Natural killer cell (primary cell): ENCODE data around the gene SERPIND1. TPM values are rescaled to one million over a fixed set of nuclear protein-coding genes. Genes with fewer than 3 reads are reported as not detected.

Experiments used
- ATAC-seq, 3 donors: fragments of 150-1000 bp in 2 of 3; fragments of 200-7000 bp in 1 of 3; cut with Tn5 transposase; 1 replicate in 1 of 3; 2 replicates in 2 of 3; pipeline ENCODE4 v1.10.0; 2021; ENCODE audit warnings: mild to moderate bottlenecking in 2 of 3, moderate library complexity in 2 of 3
- DNase-seq, 2 donors: peaks; one replicate each; pipeline versions ENCODE4 v3.0.0 to v3.0.0-alpha.2; 2013 to 2021; ENCODE audit warnings: mixed read lengths in 1 of 2
- H3K27ac ChIP-seq: one replicate; pipeline ENCODE4 v1.5.1; 2013; ENCODE audit warnings: mild to moderate bottlenecking, low read length
- H3K27me3 ChIP-seq: one replicate; pipeline ENCODE4 v1.6.1; 2013; ENCODE audit warnings: low read length; ENCODE audit not compliant: control insufficient read depth, insufficient read depth
- H3K36me3 ChIP-seq: one replicate; pipeline ENCODE4 v1.6.1; 2013; ENCODE audit warnings: low read length; ENCODE audit not compliant: control insufficient read depth, insufficient read depth
- H3K4me1 ChIP-seq: one replicate; pipeline ENCODE4 v1.6.1; 2013; ENCODE audit warnings: low read length; ENCODE audit not compliant: control insufficient read depth, insufficient read depth
- H3K4me3 ChIP-seq: one replicate; pipeline ENCODE4 v1.5.1; 2013; ENCODE audit warnings: low read length
- H3K9me3 ChIP-seq: one replicate; pipeline ENCODE4 v1.6.1; 2013; ENCODE audit warnings: low read length; ENCODE audit not compliant: control insufficient read depth, insufficient read depth
- H3K27ac Mint-ChIP-seq, 2 donors: one replicate each; pipeline ENCODE4 v1.8.0; 2022; ENCODE audit warnings: mild to moderate bottlenecking in 2 of 2, mixed read lengths in 2 of 2, moderate library complexity in 1 of 2
- H3K27me3 Mint-ChIP-seq, 2 donors: one replicate each; pipeline ENCODE4 v1.8.0; 2022; ENCODE audit warnings: low read depth in 2 of 2, mixed read lengths in 2 of 2
- H3K36me3 Mint-ChIP-seq: one replicate; pipeline ENCODE4 v1.8.0; 2022; ENCODE audit warnings: mixed read lengths
- H3K4me1 Mint-ChIP-seq, 2 donors: one replicate each; pipeline ENCODE4 v1.8.0; 2022; ENCODE audit warnings: mixed read lengths in 2 of 2
- H3K4me3 Mint-ChIP-seq: one replicate; pipeline ENCODE4 v1.8.0; 2022; ENCODE audit warnings: mild to moderate bottlenecking, moderate library complexity, mixed read lengths
- H3K9me3 Mint-ChIP-seq, 2 donors: one replicate each; pipeline ENCODE4 v1.8.0; 2022; ENCODE audit warnings: mixed read lengths in 2 of 2
- WGBS: methylation state at CpG from one replicate; pipeline ENCODE4 v1.1.7; 2013; ENCODE audit warnings: missing lambda C conversion rate; ENCODE audit not compliant: insufficient coverage; 5-methylcytosine and 5-hydroxymethylcytosine counted together
- intact Hi-C: fragments of 100-400 bp; cut with micrococcal nuclease; formaldehyde crosslinking; loops from one replicate; pipeline ENCODE4 v1.14.2; 2022
- total RNA-seq, 4 donors: library from RNA; stranded (reverse); fragments of 120-200 nt in 1 of 4; gene quantifications; one replicate each; pipeline versions ENCODE4 v1.2.3 to v1.2.4, GENCODE V29; 2013 to 2022
- TF ChIP-seq, protein P1 (sequence below): fragments of 200-600 bp; IDR thresholded peaks from one replicate; pipeline ENCODE4 v1.8.0; 2022; ENCODE audit warnings: antibody characterized with exemption

Gene SERPIND1
- total RNA-seq, 3 donors from 2014 or later (not counting 1 experiment from before 2014, with no cell fraction given) = 0.43 TPM; not detected in 2

DNA sequence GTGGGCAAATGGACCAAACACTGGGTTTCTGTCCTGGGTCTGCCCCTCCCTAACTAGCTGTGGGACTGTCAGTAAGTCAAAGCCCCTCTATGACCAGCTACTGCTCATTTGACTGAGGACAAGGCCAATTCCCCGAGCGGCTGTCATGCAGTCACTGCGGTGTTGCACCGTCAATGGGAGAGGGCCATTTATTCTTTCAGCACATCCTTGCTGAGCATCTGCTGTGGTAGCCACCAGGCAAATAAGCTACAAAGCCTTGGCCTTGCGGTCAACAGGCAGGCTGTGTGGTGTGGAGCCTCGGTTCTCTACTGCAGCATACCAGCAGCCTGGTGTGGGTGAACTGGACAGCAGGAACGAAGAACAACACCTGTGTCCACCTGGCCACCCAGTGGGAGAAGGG is 25.8 kb upstream of the SERPIND1 start:
- Mint-ChIP-seq H3K4me3 (no peak overlapping the region), H3K36me3 (no peaks in the 10 kb centered on the region), H3K27me3 (no peaks in the 10 kb centered on the region), H3K9me3 (no peaks in the 10 kb centered on the region), H3K27ac (peak overlapping the region in 1 of 2 donors; percentile 72), H3K4me1 (peaks cover 0 to 15% of the 10 kb centered on the region in 2 donors)
- Histone ChIP-seq H3K36me3 (peaks cover 67% of the 10 kb centered on the region), H3K9me3 (no peaks in the 10 kb centered on the region), H3K27me3 (no peaks in the 10 kb centered on the region), H3K4me1 (peaks cover 25% of the 10 kb centered on the region), H3K4me3 (no peak overlapping the region), H3K27ac (no peak overlapping the region)
- intact Hi-C loops = no loop called here
- 96% methylated on average over 7 of the region's 7 CpGs for WGBS
- TF ChIP-seq, protein P1, sequence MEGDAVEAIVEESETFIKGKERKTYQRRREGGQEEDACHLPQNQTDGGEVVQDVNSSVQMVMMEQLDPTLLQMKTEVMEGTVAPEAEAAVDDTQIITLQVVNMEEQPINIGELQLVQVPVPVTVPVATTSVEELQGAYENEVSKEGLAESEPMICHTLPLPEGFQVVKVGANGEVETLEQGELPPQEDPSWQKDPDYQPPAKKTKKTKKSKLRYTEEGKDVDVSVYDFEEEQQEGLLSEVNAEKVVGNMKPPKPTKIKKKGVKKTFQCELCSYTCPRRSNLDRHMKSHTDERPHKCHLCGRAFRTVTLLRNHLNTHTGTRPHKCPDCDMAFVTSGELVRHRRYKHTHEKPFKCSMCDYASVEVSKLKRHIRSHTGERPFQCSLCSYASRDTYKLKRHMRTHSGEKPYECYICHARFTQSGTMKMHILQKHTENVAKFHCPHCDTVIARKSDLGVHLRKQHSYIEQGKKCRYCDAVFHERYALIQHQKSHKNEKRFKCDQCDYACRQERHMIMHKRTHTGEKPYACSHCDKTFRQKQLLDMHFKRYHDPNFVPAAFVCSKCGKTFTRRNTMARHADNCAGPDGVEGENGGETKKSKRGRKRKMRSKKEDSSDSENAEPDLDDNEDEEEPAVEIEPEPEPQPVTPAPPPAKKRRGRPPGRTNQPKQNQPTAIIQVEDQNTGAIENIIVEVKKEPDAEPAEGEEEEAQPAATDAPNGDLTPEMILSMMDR = no peak
- no peak for DNase-seq
- ATAC-seq = no peak

DNA sequence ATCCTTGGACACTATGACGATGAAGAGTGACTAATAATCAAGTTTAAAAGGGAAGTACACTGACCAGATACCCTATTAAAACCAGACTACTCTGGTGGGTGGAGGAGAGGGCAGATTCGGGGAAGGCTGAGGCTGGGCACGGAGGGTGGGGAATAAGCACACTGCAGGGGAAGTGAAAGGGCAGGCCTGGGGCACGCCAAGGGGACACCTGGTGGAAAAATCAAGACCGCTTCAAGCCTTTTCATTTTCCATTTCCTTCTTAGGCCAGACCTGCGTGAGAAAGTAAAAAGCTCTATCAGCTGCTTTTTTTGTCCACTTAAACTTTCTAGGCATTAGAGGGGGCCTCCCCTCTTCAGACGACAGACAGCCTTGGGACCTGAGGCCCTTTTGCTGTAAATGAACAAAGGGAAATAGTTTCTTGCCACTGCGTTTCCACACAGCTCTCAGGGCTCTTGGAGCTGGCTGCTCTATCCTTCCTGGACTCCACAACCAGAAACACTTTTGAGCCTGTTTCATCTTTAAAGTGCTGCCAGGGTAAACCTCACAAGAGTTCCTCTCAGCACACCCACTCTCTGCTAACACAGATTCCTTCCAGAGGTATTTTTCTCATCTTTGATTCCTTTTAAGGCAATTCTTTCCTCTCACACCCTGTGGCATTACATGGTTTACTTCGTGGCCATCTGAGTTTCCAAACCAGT is 25.0 kb upstream of the SERPIND1 start:
- no peak overlapping the region for H3K4me3 Mint-ChIP-seq
- Histone ChIP-seq H3K27me3 (no peaks in the 10 kb centered on the region), H3K36me3 (peaks cover 65% of the 10 kb centered on the region), H3K9me3 (no peaks in the 10 kb centered on the region), H3K4me3 (no peak overlapping the region), H3K4me1 (peaks cover 25% of the 10 kb centered on the region), H3K27ac (no peak overlapping the region)
- intact Hi-C loops = no loop called here
- WGBS = 62% methylated on average over 8 of the region's 9 CpGs
- TF ChIP-seq, protein P1 = no peak
- no peaks in the 10 kb centered on the region for H3K36me3 Mint-ChIP-seq
- H3K27me3 Mint-ChIP-seq = no peaks in the 10 kb centered on the region
- H3K4me1 Mint-ChIP-seq = peaks cover 0 to 15% of the 10 kb centered on the region in 2 donors
- peak overlapping the region; percentile 51 to 72 for H3K27ac Mint-ChIP-seq
- no peak for DNase-seq
- no peaks in the 10 kb centered on the region for H3K9me3 Mint-ChIP-seq
- no peak for ATAC-seq

DNA sequence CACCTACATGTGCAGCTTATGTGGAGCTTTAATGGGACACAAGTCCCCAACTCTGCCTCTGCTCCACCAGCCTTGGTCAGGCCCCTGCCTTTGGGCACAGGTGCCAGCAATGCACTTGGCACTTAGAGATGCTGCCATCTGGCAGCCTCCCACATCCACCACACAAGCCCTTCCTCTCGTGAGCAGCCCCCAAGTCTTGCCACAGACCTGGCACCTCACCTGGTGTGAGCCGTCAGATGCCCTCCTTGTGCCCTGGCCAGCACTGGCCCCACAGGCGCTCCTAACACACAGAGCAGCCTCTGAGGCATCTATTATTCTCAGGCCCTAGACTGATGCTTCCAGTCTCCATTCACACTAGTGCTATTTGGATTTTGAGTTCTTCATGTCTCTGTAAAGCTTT is 24.5 kb upstream of the SERPIND1 start:
- WGBS = 74% methylated on average over 3 of the region's 3 CpGs
- Histone ChIP-seq H3K4me1 (peaks cover 25% of the 10 kb centered on the region), H3K27ac (no peak overlapping the region), H3K9me3 (no peaks in the 10 kb centered on the region), H3K27me3 (no peaks in the 10 kb centered on the region), H3K36me3 (peaks cover 66% of the 10 kb centered on the region), H3K4me3 (no peak overlapping the region)
- H3K9me3 Mint-ChIP-seq = no peaks in the 10 kb centered on the region
- H3K4me3 Mint-ChIP-seq = no peak overlapping the region
- H3K36me3 Mint-ChIP-seq = no peaks in the 10 kb centered on the region
- peaks cover 0 to 15% of the 10 kb centered on the region in 2 donors for H3K4me1 Mint-ChIP-seq
- intact Hi-C loops = no loop called here
- ATAC-seq = no peak
- TF ChIP-seq, protein P1 = no peak
- peak overlapping the region; percentile 51 to 72 for H3K27ac Mint-ChIP-seq
- no peak for DNase-seq
- H3K27me3 Mint-ChIP-seq = no peaks in the 10 kb centered on the region
